Heart right ventricle (tissue), 16 donors: ENCODE results near the gene CIPC. TPM values are rescaled to one million over a fixed set of nuclear protein-coding genes. Genes with fewer than 3 reads are reported as not detected.

ENCODE experiments used
- ATAC-seq, 8 donors: fragments of 200-7000 bp; cut with Tn5 transposase; one replicate each; pipeline ENCODE4 v1.9.1; 2020; ENCODE audit warnings: mild to moderate bottlenecking in 8 of 8, moderate library complexity in 8 of 8, moderate number of reproducible peaks in 1 of 8
- DNase-seq, 2 donors: peaks; one replicate each; pipeline ENCODE4 v3.0.0-alpha.2; 2020
- H3K27ac ChIP-seq, 10 donors: fragments of 200-600 bp; sonication (generic) in 2 of 10; one replicate each; pipeline versions ENCODE4 v1.5.0 to v1.8.0; 2020 to 2022; ENCODE audit warnings: mild to moderate bottlenecking in 3 of 10
- H3K27me3 ChIP-seq, 7 donors: fragments of 200-600 bp; one replicate each; pipeline ENCODE4 v1.8.0; 2021 to 2022; ENCODE audit warnings: mild to moderate bottlenecking in 2 of 7
- H3K36me3 ChIP-seq, 9 donors: fragments of 200-600 bp; sonication (generic) in 1 of 9; one replicate each; pipeline versions ENCODE4 v1.5.0 to v1.8.0; 2020 to 2022; ENCODE audit warnings: mild to moderate bottlenecking in 2 of 9
- H3K4me1 ChIP-seq, 9 donors: fragments of 200-600 bp; sonication (generic) in 1 of 9; one replicate each; pipeline versions ENCODE4 v1.5.0 to v1.8.0; 2020 to 2022; ENCODE audit warnings: mild to moderate bottlenecking in 4 of 9
- H3K4me3 ChIP-seq, 10 donors: fragments of 200-600 bp; sonication (generic) in 2 of 10; one replicate each; pipeline versions ENCODE4 v1.5.0 to v1.8.0; 2020 to 2022; ENCODE audit warnings: mild to moderate bottlenecking in 7 of 10, moderate library complexity in 2 of 10
- H3K9me3 ChIP-seq, 11 donors: fragments of 200-600 bp in 10 of 11; sonication (generic) in 2 of 11; one replicate each; pipeline versions ENCODE4 v1.5.0 to v1.8.0; 2013 to 2022; ENCODE audit warnings: mild to moderate bottlenecking in 2 of 11, control low read depth in 1 of 11, moderate library complexity in 1 of 11
- CTCF ChIP-seq, 9 donors: fragments of 200-600 bp; sonication (generic) in 2 of 9; IDR thresholded peaks; one replicate each; pipeline versions ENCODE4 v1.5.0 to v1.8.0; 2021 to 2022; ENCODE audit warnings: antibody characterized with exemption in 9 of 9, mild to moderate bottlenecking in 5 of 9, moderate library complexity in 1 of 9
- WGBS, 2 donors: extraction: QIAGEN DNeasy Blood & Tissue Kit; methylation state at CpG; one replicate each; pipeline ENCODE4 v1.1.7; 2013; ENCODE audit warnings: inconsistent platforms in 1 of 2; 5-methylcytosine and 5-hydroxymethylcytosine counted together
- intact Hi-C, 10 donors: fragments of 100-400 bp; cut with DNase I; formaldehyde crosslinking; loops; one replicate each; pipeline versions ENCODE4 v1.11.1 to v1.14.2; 2022
- polyA plus RNA-seq, 2 donors: library from polyadenylated mRNA; stranded (reverse); fragments of 200-250 nt; gene quantifications; one replicate each; pipeline ENCODE4 v1.2.3, GENCODE V29; 2013
- total RNA-seq, 10 donors: library from RNA; stranded (reverse); fragmentation: NEBNext Ultra II Directional in 3 of 10; extraction: Animal tissue kit (Norgen Biotek cat#: 25700) in 3 of 10; gene quantifications; one replicate each; pipeline versions ENCODE4 v1.2.1 to v1.2.4, GENCODE V29; 2021 to 2023
- donor health status: Arrhythmogenic right ventricular cardiomyopathy.
- donor health status: ischemic (EF 13 %, LVEDD 7.1; RV severe dilation, severe dysfunction).
- donor health status: healthy with polysubstance abuse.
- donor health status: DM: no; HTN: yes; CAD: no.
- donor health status: DM: no; HTN: no; CAD: no.
- donor health status: ischemic (EF 25% LVEDD 6.9; RV normal size, moderate dysfunction).
- donor health status: ischemic (EF 25% LVEDD 5.7; RV mildly dilated, moderate dysfunction).
- donor health status: healthy.
- donor health status: DM: yes; HTN: yes; CAD: no.
- donor health status: Ischemic cardiomyopathy.
- donor health status: ischemic (EF 35%, LVEDD 5.7; RV mildly dilated, moderate dysfunction).
- donor health status: nonischemic (EF 11% LVEDD 7.7; RV severe dilation, severe dysfunction).
- donor health status: DM: yes; HTN: yes; CAD: no.
- donor health status: PGD.
- donor health status: ischemic (EF 29% LVEDD 5.4; RV normal size, mild dysfunction).
- donor health status: nonischemic (EF 23%, LVEDD 6.1; RV moderate dilation, normal function).

CIPC gene
- total and polyA plus RNA-seq, 12 donors: 9.4 to 93.8 (median 62.5) TPM

GRCh38 chr14:77058785-77059184 lies 39.3 kb upstream of the CIPC start:
- no peak for DNase-seq
- WGBS, 2 donors: 85 to 89% methylated on average over 9 of the region's 9 CpGs
- H3K27ac ChIP-seq: peak overlapping the region in 1 of 10 donors; percentile 26
- intact Hi-C loops: loop anchor here in 2 of 10 donors (5.0 to 10.0 kb wide), 2 partner anchors 36 to 114 kb away; no protein-coding TSS in a partner anchor
- H3K9me3 ChIP-seq: peaks cover 0 to 13% (median 4%) of the 10 kb centered on the region in 11 donors
- H3K4me1 ChIP-seq: peaks cover 0 to 19% (median 0%) of the 10 kb centered on the region in 9 donors
- no peak overlapping the region for H3K4me3 ChIP-seq
- H3K27me3 ChIP-seq: no peaks in the 10 kb centered on the region
- ATAC-seq: no peak
- H3K36me3 ChIP-seq: no peaks in the 10 kb centered on the region
- TF ChIP-seq CTCF (IDR thresholded peaks at IDR 0.05): no peak

- Histone ChIP-seq H3K36me3 (no peaks in the 10 kb centered on the region), H3K4me1 (peaks cover 0 to 21% (median under 1%) of the 10 kb centered on the region in 9 donors), H3K4me3 (no peak overlapping the region), H3K27me3 (no peaks in the 10 kb centered on the region), H3K9me3 (peaks cover 0 to 13% (median 4%) of the 10 kb centered on the region in 11 donors), H3K27ac (peak overlapping the region in 2 of 10 donors; percentile 26 to 33)
- intact Hi-C loops: loop anchor here in 2 of 10 donors (5.0 to 10.0 kb wide), 2 partner anchors 37 to 115 kb away; no protein-coding TSS in a partner anchor
- TF ChIP-seq CTCF (IDR thresholded peaks at IDR 0.05): peak in 6 of 9 donors; percentile 4 to 50 (median 28)
- WGBS, 2 donors: 54 to 67% methylated on average over 12 of the region's 12 CpGs
- ATAC-seq (peak in 7 of 8 donors; percentile 26 to 71 (median 61)), DNase-seq (no peak)
These were observed 38.7 kb upstream of the CIPC start for GRCh38 chr14:77059276-77059915.

GRCh38 chr14:77061630-77062257 lies 36.3 kb upstream of the CIPC start:
- Histone ChIP-seq H3K27me3 (no peaks in the 10 kb centered on the region), H3K36me3 (no peaks in the 10 kb centered on the region), H3K4me1 (peaks cover 0 to 29% (median 7%) of the 10 kb centered on the region in 9 donors), H3K4me3 (no peak overlapping the region), H3K27ac (no peak overlapping the region), H3K9me3 (no peaks in the 10 kb centered on the region)
- WGBS, 2 donors: 92 to 94% methylated on average over 12 of the region's 12 CpGs
- TF ChIP-seq CTCF (IDR thresholded peaks at IDR 0.05): no peak
- ATAC-seq (no peak), DNase-seq (no peak)
- intact Hi-C loops: no loop called here

- no peaks in the 10 kb centered on the region for H3K9me3 ChIP-seq
- no peak overlapping the region for H3K4me3 ChIP-seq
- TF ChIP-seq CTCF (IDR thresholded peaks at IDR 0.05): no peak
- no peak for ATAC-seq
- no peak for DNase-seq
- no peaks in the 10 kb centered on the region for H3K27me3 ChIP-seq
- H3K4me1 ChIP-seq: peaks cover 0 to 32% (median 11%) of the 10 kb centered on the region in 9 donors
- no peaks in the 10 kb centered on the region for H3K36me3 ChIP-seq
- intact Hi-C loops: no loop called here
- H3K27ac ChIP-seq: no peak overlapping the region
- WGBS, 2 donors: 83 to 84% methylated on average over 3 of the region's 3 CpGs
These were observed 35.8 kb upstream of the CIPC start for GRCh38 chr14:77062261-77062660.
